Measurements from ENCODE around the gene GTF3C4. TPM values are rescaled to one million over a fixed set of nuclear protein-coding genes. Genes with fewer than 3 reads are reported as not detected.
A peak's percentile ranks its signal among the peaks of the same experiment; 100 is the strongest.

GTF3C4 gene
- total and polyA plus RNA-seq, 4 donors: 3.1 to 18.7 (median 10.8) TPM

DNA sequence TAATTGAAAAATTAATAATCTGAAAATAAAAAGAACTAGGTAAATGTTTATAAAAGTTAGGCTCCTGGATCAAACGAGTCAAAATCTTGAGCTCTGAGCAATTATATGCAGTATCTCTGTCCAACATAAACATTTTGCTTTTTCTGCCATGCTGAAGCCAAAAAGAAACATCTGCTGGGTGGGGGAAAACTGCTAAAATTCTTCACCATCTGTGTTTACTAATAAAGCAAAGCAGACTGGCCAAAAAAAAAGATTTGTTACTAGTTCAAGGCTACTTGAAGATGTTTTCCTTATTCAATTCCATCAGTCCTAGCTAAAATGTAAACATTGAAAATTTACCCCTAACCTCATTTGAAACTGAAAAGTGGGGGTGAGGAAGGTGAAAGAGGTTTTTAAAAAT, 29.7 kb downstream of the GTF3C4 start:
- ATAC-seq (ENCODE audit: insufficient read depth, low FRiP score): no peak
- peak; percentile 63 to 94 (median 91) for DNase-seq
- 31 to 65% methylated on average over 1 of the region's 1 CpG for WGBS, 2 donors

DNA sequence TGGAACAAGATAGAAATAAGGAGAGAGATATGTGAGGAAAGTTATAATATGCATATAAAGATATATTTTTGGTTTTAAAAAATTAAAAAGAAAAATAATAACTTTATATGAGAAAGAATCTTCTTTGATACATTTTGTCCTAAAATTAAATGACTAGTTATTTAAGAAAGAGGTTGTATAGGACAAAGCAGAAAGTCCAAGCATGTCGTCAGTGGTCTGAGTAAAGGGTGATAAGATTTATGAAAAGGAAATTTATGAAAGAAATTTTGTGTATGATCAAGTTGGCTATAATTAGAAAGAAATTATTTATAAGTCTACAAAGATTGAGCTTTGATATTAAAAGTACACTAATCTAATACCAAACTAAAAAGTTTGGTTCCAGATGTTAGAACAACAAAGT, 32.0 kb downstream of the GTF3C4 start:
- Histone ChIP-seq H3K4me1 (ENCODE audit: control insufficient read depth in 5 of 5, insufficient read depth in 5 of 5, low read length in 5 of 5) (peaks cover 0 to 11% (median 1%) of the 10 kb centered on the region in 5 donors), H3K36me3 (ENCODE audit: control insufficient read depth in 4 of 4, insufficient read depth in 4 of 4, low read length in 4 of 4) (no peaks in the 10 kb centered on the region), H3K4me3 (no peak overlapping the region), H3K9ac (ENCODE audit: insufficient read depth in 1 of 2, low read length in 2 of 2) (no peak overlapping the region), H3K27ac (ENCODE audit: low read depth in 1 of 2, low read length in 1 of 2) (no peak overlapping the region), H3K9me3 (ENCODE audit: control insufficient read depth in 4 of 4, insufficient read depth in 3 of 4, low read length in 3 of 4) (peaks cover 0 to 7% (median 1%) of the 10 kb centered on the region in 4 donors), H3K27me3 (ENCODE audit: control insufficient read depth in 3 of 3, insufficient read depth in 3 of 3, low read length in 2 of 3) (peaks cover 0 to 2% (median 0%) of the 10 kb centered on the region in 3 donors)
- ATAC-seq (ENCODE audit: insufficient read depth, low FRiP score) (no peak), DNase-seq (no peak)
- TF ChIP-seq, protein P1, sequence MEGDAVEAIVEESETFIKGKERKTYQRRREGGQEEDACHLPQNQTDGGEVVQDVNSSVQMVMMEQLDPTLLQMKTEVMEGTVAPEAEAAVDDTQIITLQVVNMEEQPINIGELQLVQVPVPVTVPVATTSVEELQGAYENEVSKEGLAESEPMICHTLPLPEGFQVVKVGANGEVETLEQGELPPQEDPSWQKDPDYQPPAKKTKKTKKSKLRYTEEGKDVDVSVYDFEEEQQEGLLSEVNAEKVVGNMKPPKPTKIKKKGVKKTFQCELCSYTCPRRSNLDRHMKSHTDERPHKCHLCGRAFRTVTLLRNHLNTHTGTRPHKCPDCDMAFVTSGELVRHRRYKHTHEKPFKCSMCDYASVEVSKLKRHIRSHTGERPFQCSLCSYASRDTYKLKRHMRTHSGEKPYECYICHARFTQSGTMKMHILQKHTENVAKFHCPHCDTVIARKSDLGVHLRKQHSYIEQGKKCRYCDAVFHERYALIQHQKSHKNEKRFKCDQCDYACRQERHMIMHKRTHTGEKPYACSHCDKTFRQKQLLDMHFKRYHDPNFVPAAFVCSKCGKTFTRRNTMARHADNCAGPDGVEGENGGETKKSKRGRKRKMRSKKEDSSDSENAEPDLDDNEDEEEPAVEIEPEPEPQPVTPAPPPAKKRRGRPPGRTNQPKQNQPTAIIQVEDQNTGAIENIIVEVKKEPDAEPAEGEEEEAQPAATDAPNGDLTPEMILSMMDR (IDR thresholded peaks at IDR 0.05; ENCODE audit: control extremely low read depth, extremely low read depth): no peak
- WGBS, 2 donors: 2 to 55% methylated on average over 1 of the region's 1 CpG

More for the DNA sequence above, 29.7 kb downstream of the GTF3C4 start:
- H3K27ac ChIP-seq (ENCODE audit: low read depth in 1 of 2, low read length in 1 of 2): no peak overlapping the region
- TF ChIP-seq, protein P1 (IDR thresholded peaks at IDR 0.05; ENCODE audit: control extremely low read depth, extremely low read depth): no peak
- H3K4me1 ChIP-seq (ENCODE audit: control insufficient read depth in 5 of 5, insufficient read depth in 5 of 5, low read length in 5 of 5): peaks cover 0 to 11% (median 1%) of the 10 kb centered on the region in 5 donors
- H3K27me3 ChIP-seq (ENCODE audit: control insufficient read depth in 3 of 3, insufficient read depth in 3 of 3, low read length in 2 of 3): no peaks in the 10 kb centered on the region
- no peak overlapping the region for H3K9ac ChIP-seq (ENCODE audit: insufficient read depth in 1 of 2, low read length in 2 of 2)
- H3K4me3 ChIP-seq: no peak overlapping the region
- no peaks in the 10 kb centered on the region for H3K36me3 ChIP-seq (ENCODE audit: control insufficient read depth in 4 of 4, insufficient read depth in 4 of 4, low read length in 4 of 4)
- H3K9me3 ChIP-seq (ENCODE audit: control insufficient read depth in 4 of 4, insufficient read depth in 3 of 4, low read length in 3 of 4): peaks cover 0 to 7% (median 2%) of the 10 kb centered on the region in 4 donors

GRCh38 chr9:132703336-132703735, 33.1 kb downstream of the GTF3C4 start:
- H3K4me3 ChIP-seq: no peak overlapping the region
- peaks cover 0 to 11% (median 1%) of the 10 kb centered on the region in 5 donors for H3K4me1 ChIP-seq (ENCODE audit: control insufficient read depth in 5 of 5, insufficient read depth in 5 of 5, low read length in 5 of 5)
- peaks cover 0 to under 1% (median 0%) of the 10 kb centered on the region in 4 donors for H3K9me3 ChIP-seq (ENCODE audit: control insufficient read depth in 4 of 4, insufficient read depth in 3 of 4, low read length in 3 of 4)
- DNase-seq (peak in 1 of 3 donors; percentile 11), ATAC-seq (ENCODE audit: insufficient read depth, low FRiP score) (peak; percentile 65)
- no peak overlapping the region for H3K27ac ChIP-seq (ENCODE audit: low read depth in 1 of 2, low read length in 1 of 2)
- 25 to 62% methylated on average over 2 of the region's 2 CpGs for WGBS, 2 donors
- H3K36me3 ChIP-seq (ENCODE audit: control insufficient read depth in 4 of 4, insufficient read depth in 4 of 4, low read length in 4 of 4): no peaks in the 10 kb centered on the region
- TF ChIP-seq, protein P1 (IDR thresholded peaks at IDR 0.05; ENCODE audit: control extremely low read depth, extremely low read depth): no peak
- no peak overlapping the region for H3K9ac ChIP-seq (ENCODE audit: insufficient read depth in 1 of 2, low read length in 2 of 2)
- peaks cover 0 to 2% (median 0%) of the 10 kb centered on the region in 3 donors for H3K27me3 ChIP-seq (ENCODE audit: control insufficient read depth in 3 of 3, insufficient read depth in 3 of 3, low read length in 2 of 3)

DNA sequence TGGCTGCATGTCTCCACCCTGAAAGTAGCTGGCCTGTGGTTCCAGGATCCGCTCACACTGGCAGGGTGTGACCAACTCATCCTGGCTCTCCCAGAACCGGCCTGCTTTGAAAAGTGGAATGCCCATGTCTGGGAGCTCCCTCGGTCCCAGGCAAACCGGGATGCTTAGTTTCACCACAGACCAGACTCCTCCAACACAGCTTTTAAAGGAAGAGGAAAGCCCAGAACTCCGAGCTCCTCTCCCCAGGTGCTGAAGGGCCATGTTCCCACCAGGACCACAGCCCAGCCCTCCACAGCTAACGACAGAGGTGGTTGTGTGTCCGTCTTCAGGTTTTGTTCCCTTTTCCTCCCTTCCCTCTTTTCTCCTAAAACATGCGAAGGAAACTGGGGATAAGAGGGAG, 38.0 kb downstream of the GTF3C4 start:
- WGBS, 2 donors: 83 to 87% methylated on average over 8 of the region's 8 CpGs
- ATAC-seq (ENCODE audit: insufficient read depth, low FRiP score) (no peak), DNase-seq (no peak)
- Histone ChIP-seq H3K9ac (ENCODE audit: insufficient read depth in 1 of 2, low read length in 2 of 2) (no peak overlapping the region), H3K4me1 (ENCODE audit: control insufficient read depth in 5 of 5, insufficient read depth in 5 of 5, low read length in 5 of 5) (peaks cover 0 to 1% (median 0%) of the 10 kb centered on the region in 5 donors), H3K27me3 (ENCODE audit: control insufficient read depth in 3 of 3, insufficient read depth in 3 of 3, low read length in 2 of 3) (peaks cover 0 to 2% (median 0%) of the 10 kb centered on the region in 3 donors), H3K27ac (ENCODE audit: low read depth in 1 of 2, low read length in 1 of 2) (no peak overlapping the region), H3K36me3 (ENCODE audit: control insufficient read depth in 4 of 4, insufficient read depth in 4 of 4, low read length in 4 of 4) (no peaks in the 10 kb centered on the region), H3K9me3 (ENCODE audit: control insufficient read depth in 4 of 4, insufficient read depth in 3 of 4, low read length in 3 of 4) (no peaks in the 10 kb centered on the region), H3K4me3 (no peak overlapping the region)
- TF ChIP-seq, protein P1 (IDR thresholded peaks at IDR 0.05; ENCODE audit: control extremely low read depth, extremely low read depth): no peak
